Measurements from ENCODE around the gene PAFAH1B1.

PAFAH1B1 gene

DNA sequence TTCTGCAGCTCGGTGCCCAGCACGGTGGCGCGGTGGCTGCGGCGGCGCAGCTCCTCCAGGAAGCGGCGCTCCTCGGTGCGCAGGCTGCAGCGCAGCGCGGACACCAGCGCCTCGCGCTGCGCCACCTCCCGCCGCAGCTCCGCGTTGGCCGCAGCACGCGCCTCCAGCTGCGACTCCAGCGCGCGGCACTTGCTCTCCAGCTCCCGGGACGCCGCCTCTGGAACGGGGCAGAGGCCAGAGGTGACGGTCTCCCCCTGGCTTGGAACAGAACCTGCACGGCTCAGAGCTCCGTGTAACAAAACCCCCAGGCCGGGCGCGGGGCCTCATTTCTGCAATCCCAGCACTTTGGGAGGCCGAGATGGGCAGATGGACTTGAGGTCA, 131.3 kb downstream of the PAFAH1B1 start:
- no peak for DNase-seq

DNA sequence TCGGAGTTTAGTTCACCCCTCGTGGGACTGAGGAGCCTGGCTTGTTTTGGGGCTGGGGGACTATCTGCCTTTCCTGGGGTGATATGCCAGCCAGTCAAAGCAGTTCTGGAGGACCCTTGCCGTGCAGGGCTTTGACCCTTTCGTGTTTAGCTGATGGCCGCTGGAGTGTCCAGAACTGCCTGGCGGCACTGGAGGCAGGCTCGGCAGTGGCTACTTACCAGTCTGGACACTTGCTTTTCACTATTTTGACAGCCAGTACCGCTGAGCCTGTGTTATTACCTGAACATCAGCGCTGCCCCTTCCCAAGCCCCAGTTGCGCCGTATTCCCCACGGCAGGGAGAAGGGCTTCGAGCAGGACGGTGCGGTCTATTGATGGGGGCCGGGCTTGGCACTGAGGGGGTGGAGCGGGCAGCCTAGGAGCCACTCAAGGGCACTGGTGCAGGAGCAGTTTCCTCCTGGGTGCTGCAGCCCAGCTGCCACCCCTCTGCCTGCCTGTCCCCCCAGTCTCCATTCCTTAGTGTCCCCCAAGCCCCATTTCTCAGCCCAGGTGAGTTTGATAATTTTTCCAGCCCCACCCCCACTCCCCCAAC, 137.4 kb downstream of the PAFAH1B1 start:
- no peak for DNase-seq

DNA sequence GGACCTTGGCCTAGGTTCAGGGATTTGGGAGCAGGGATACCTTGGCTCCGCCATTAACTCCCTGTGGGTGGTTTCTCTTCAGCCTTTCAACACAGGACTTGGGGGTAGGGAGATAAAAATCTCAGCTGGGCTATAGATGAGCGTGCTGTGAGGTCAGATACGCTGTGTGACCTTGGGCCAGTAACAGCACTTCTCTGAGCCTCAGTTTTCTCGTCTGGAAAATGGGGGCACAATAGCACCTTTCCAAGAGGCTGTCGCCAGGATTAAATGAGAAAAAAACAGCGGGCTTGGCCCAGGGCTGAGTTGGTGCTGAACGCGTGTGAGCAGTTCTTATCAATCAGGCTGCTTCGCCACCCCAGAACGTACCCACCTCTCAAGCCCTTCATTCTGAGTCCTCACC, 138.4 kb downstream of the PAFAH1B1 start:
- DNase-seq, result no peak

DNA sequence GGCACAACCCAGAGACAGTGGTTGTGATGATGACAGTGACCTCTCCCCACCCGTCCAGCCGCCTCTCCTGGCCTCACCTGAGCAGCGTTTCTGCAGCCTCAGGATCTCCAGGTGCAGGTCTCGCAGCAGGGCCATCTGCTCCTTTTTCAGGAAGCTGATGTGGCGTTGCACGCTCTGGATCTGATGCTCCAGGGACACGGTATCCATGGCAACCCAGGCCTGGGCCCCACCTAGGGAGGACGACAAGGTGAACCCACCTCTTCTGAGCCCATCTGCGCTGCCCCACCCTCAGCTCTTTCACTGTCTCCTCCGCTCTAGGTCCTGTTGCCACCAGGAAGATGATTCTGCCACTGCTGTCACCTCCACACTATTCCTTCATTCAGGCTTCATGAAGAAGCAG, 141.5 kb downstream of the PAFAH1B1 start:
- no peak for DNase-seq

Measured in NCI-H2227 treated with DMSO at 0.1 percent for 48 hours (cell line).